OCI-LY7 (cell line): ENCODE data around the gene AKR1E2.

ENCODE experiments used
- EZH2phosphoT487 ChIP-seq: fragments of 200-600 bp; sonication (generic); IDR thresholded peaks from 2 replicates; pipeline ENCODE4 v1.6.1; 2018; ENCODE audit warnings: low read depth, borderline replicate concordance, mild to moderate bottlenecking, mixed run types, antibody characterized with exemption, low read length, moderate library complexity, mixed read lengths
- TF ChIP-seq, protein P1 (sequence below): fragments of 200-600 bp; sonication (generic); conservative IDR thresholded peaks from 2 replicates; pipeline ENCODE4 v1.5.1; 2014; ENCODE audit warnings: mild to moderate bottlenecking, antibody characterized with exemption, low read length, moderate library complexity, mixed read lengths

- TF ChIP-seq, protein P1, sequence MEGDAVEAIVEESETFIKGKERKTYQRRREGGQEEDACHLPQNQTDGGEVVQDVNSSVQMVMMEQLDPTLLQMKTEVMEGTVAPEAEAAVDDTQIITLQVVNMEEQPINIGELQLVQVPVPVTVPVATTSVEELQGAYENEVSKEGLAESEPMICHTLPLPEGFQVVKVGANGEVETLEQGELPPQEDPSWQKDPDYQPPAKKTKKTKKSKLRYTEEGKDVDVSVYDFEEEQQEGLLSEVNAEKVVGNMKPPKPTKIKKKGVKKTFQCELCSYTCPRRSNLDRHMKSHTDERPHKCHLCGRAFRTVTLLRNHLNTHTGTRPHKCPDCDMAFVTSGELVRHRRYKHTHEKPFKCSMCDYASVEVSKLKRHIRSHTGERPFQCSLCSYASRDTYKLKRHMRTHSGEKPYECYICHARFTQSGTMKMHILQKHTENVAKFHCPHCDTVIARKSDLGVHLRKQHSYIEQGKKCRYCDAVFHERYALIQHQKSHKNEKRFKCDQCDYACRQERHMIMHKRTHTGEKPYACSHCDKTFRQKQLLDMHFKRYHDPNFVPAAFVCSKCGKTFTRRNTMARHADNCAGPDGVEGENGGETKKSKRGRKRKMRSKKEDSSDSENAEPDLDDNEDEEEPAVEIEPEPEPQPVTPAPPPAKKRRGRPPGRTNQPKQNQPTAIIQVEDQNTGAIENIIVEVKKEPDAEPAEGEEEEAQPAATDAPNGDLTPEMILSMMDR: no peak
- TF ChIP-seq EZH2phosphoT487: no peak
These were observed 4.5 kb downstream of the AKR1E2 start for GRCh38 chr10:4830551-4830950.
